ENCODE results near the gene ZNF488. TPM values are rescaled to one million over a fixed set of nuclear protein-coding genes. Genes with fewer than 3 reads are reported as not detected.

The ZNF488 gene
- total RNA-seq, 1 donor from 2014 or later = not detected

- Mint-ChIP-seq H3K27me3 (no peaks in the 10 kb centered on the region), H3K4me3 (no peak overlapping the region), H3K4me1 (no peaks in the 10 kb centered on the region), H3K27ac (no peak overlapping the region), H3K36me3 (ENCODE audit: low read depth) (no peaks in the 10 kb centered on the region), H3K9me3 (no peaks in the 10 kb centered on the region)
- no peak for TF ChIP-seq CTCF (IDR thresholded peaks at IDR 0.05)
- DNase-seq = no peak
- POLR2A ChIA-PET = no interaction called here
- ATAC-seq (ENCODE audit: low read depth) = no peak
- intact Hi-C loops (cut with micrococcal nuclease) = no loop called here
- CTCF ChIA-PET = no interaction called here
These were observed 33.1 kb downstream of the ZNF488 start for GRCh38 chr10:47350671-47351640.

- ATAC-seq (ENCODE audit: low read depth) = no peak
- Mint-ChIP-seq H3K36me3 (ENCODE audit: low read depth) (no peaks in the 10 kb centered on the region), H3K27ac (no peak overlapping the region), H3K27me3 (no peaks in the 10 kb centered on the region), H3K4me1 (no peaks in the 10 kb centered on the region), H3K9me3 (no peaks in the 10 kb centered on the region), H3K4me3 (no peak overlapping the region)
- POLR2A ChIA-PET = no interaction called here
- DNase-seq = no peak
- intact Hi-C loops (cut with micrococcal nuclease) = no loop called here
- TF ChIP-seq CTCF (IDR thresholded peaks at IDR 0.05) = no peak
- CTCF ChIA-PET = no interaction called here
These were observed 34.1 kb downstream of the ZNF488 start for GRCh38 chr10:47349941-47350371.

GRCh38 chr10:47349516-47349915 is 34.6 kb downstream of the ZNF488 start:
- no peak overlapping the region for H3K4me3 Mint-ChIP-seq
- TF ChIP-seq CTCF (IDR thresholded peaks at IDR 0.05) = no peak
- no peaks in the 10 kb centered on the region for H3K36me3 Mint-ChIP-seq (ENCODE audit: low read depth)
- intact Hi-C loops (cut with micrococcal nuclease) = no loop called here
- ChIA-PET CTCF (no interaction called here), POLR2A (no interaction called here)
- ATAC-seq (ENCODE audit: low read depth) = no peak
- no peaks in the 10 kb centered on the region for H3K9me3 Mint-ChIP-seq
- H3K4me1 Mint-ChIP-seq = no peaks in the 10 kb centered on the region
- H3K27me3 Mint-ChIP-seq = no peaks in the 10 kb centered on the region
- DNase-seq = no peak
- H3K27ac Mint-ChIP-seq = no peak overlapping the region

- Mint-ChIP-seq H3K27ac (no peak overlapping the region), H3K27me3 (no peaks in the 10 kb centered on the region), H3K4me3 (no peak overlapping the region), H3K4me1 (no peaks in the 10 kb centered on the region), H3K9me3 (no peaks in the 10 kb centered on the region), H3K36me3 (ENCODE audit: low read depth) (no peaks in the 10 kb centered on the region)
- DNase-seq (no peak), ATAC-seq (ENCODE audit: low read depth) (no peak)
- TF ChIP-seq CTCF (IDR thresholded peaks at IDR 0.05) = no peak
- ChIA-PET POLR2A (no interaction called here), CTCF (no interaction called here)
- intact Hi-C loops (cut with micrococcal nuclease) = no loop called here
These were observed 35.2 kb downstream of the ZNF488 start for GRCh38 chr10:47348661-47349470.

GRCh38 chr10:47348138-47348651 is 35.9 kb downstream of the ZNF488 start, which contains the start of gene RBP3:
TSS of gene RBP3 (plus strand) at chr10:47348363. CDS start at chr10:47348485, 122 bp downstream.
- DNase-seq (no peak), ATAC-seq (ENCODE audit: low read depth) (no peak)
- no peak within 1 kb of the TSS for H3K4me3 Mint-ChIP-seq
- no peaks in the 10 kb centered on the region for H3K27me3 Mint-ChIP-seq
- H3K36me3 Mint-ChIP-seq (ENCODE audit: low read depth) = no peaks in the 10 kb centered on the region
- ChIA-PET POLR2A (no interaction called here), CTCF (no interaction called here)
- no peaks in the 10 kb centered on the region for H3K4me1 Mint-ChIP-seq
- H3K9me3 Mint-ChIP-seq = no peaks in the 10 kb centered on the region
- TF ChIP-seq CTCF (IDR thresholded peaks at IDR 0.05) = no peak
- H3K27ac Mint-ChIP-seq = no peak within 1 kb of the TSS
- intact Hi-C loops (cut with micrococcal nuclease) = no loop called here
